A673 (cell line): ENCODE measurements around the gene NAGLU. TPM values are rescaled to one million over a fixed set of nuclear protein-coding genes. Genes with fewer than 3 reads are reported as not detected.

ENCODE experiments used
- BruUV-seq: library from RNA; stranded (reverse); fragments of 400-500 nt; replicated peaks from 2 replicates; lab custom pipeline; 2021; lab: Mats Ljungman, UMichigan
- CTCF ChIA-PET: fragments of 300-600 bp; sonication (Branson Sonifier 250); formaldehyde crosslinking; loops from one replicate; lab custom pipeline; 2022; ENCODE audit warnings: antibody characterized with exemption; lab: Charles Lee
- POLR2A ChIA-PET: fragments of 300-600 bp; sonication (Branson Sonifier 250); formaldehyde crosslinking; loops from one replicate; lab custom pipeline; 2022; ENCODE audit warnings: antibody characterized with exemption; ENCODE audit not compliant: low non-redundant PET; lab: Charles Lee
- DNase-seq: peaks from one replicate; pipeline ENCODE4 v3.0.0-alpha.2; 2015; ENCODE audit warnings: low spot score
- H3K27ac ChIP-seq: fragments of 200-600 bp; sonication (generic); 2 replicates; pipeline ENCODE4 v1.5.1; 2016; ENCODE audit warnings: mixed run types, low read depth, mild to moderate bottlenecking, mixed read lengths, antibody characterized with exemption, low read length; ENCODE audit not compliant: poor library complexity, severe bottlenecking
- H3K27me3 ChIP-seq: fragments of 200-600 bp; sonication (generic); replicated peaks from 2 replicates; pipeline ENCODE4 v1.6.1; 2017; ENCODE audit warnings: mixed run types, low read depth, mild to moderate bottlenecking, mixed read lengths, antibody characterized with exemption, low read length; ENCODE audit not compliant: insufficient read depth, poor library complexity
- H3K36me3 ChIP-seq: fragments of 200-600 bp; sonication (generic); 2 replicates; pipeline ENCODE4 v1.6.1; 2016; ENCODE audit warnings: mixed run types, mild to moderate bottlenecking, mixed read lengths, antibody characterized with exemption, low read length; ENCODE audit not compliant: insufficient read depth, poor library complexity, severe bottlenecking
- H3K4me1 ChIP-seq: fragments of 200-600 bp; sonication (generic); 2 replicates; pipeline ENCODE4 v1.6.1; 2017; ENCODE audit warnings: mixed run types, mild to moderate bottlenecking, mixed read lengths, antibody characterized with exemption, low read length; ENCODE audit not compliant: insufficient read depth, poor library complexity, severe bottlenecking
- H3K4me3 ChIP-seq: fragments of 200-600 bp; sonication (generic); 2 replicates; pipeline ENCODE4 v1.5.1; 2016; ENCODE audit warnings: low read depth, mixed run types, mild to moderate bottlenecking, mixed read lengths, low read length; ENCODE audit not compliant: poor library complexity, severe bottlenecking
- H3K9me3 ChIP-seq: fragments of 200-600 bp; sonication (generic); 2 replicates; pipeline ENCODE4 v1.6.1; 2016; ENCODE audit warnings: mixed run types, low read depth, mild to moderate bottlenecking, mixed read lengths, antibody characterized with exemption, low read length; ENCODE audit not compliant: poor library complexity, severe bottlenecking
- CTCF ChIP-seq: fragments of 300-800, 200-600 bp; sonication (generic); conservative IDR thresholded peaks from 2 replicates; pipeline ENCODE4 v1.5.1; 2017; ENCODE audit warnings: low read depth, mild to moderate bottlenecking, antibody characterized with exemption, low read length, moderate library complexity, mixed read lengths
- EZH2 ChIP-seq: fragments of 200-600 bp; sonication (generic); IDR thresholded peaks from 2 replicates; pipeline ENCODE4 v1.6.1; 2017; ENCODE audit warnings: borderline replicate concordance, low read depth, mild to moderate bottlenecking, mixed read lengths, antibody characterized with exemption, low read length; ENCODE audit not compliant: poor library complexity, severe bottlenecking
- intact Hi-C: fragments of 100-400 bp; cut with micrococcal nuclease; formaldehyde crosslinking; loops from one replicate; pipeline ENCODE4 v1.10.0; 2022; ENCODE audit not compliant: unreplicated experiment
- total RNA-seq: library from RNA; stranded (reverse); gene quantifications from 2 replicates; pipeline ENCODE4 v1.2.3, GENCODE V29; 2021

Gene NAGLU
- total RNA-seq, 1 experiment from 2014 or later: 9.6 TPM

- Histone ChIP-seq H3K4me1 (no peaks in the 10 kb centered on the region), H3K9me3 (no peaks in the 10 kb centered on the region), H3K36me3 (peaks cover 3% of the 10 kb centered on the region), H3K27me3 (no peaks in the 10 kb centered on the region), H3K4me3 (no peak overlapping the region), H3K27ac (no peak overlapping the region)
- POLR2A ChIA-PET: no interaction called here
- CTCF ChIA-PET: no interaction called here
- intact Hi-C loops: no loop called here
- TF ChIP-seq EZH2 (no peak), CTCF (no peak)
- BruUV-seq: no TSS peak
- DNase-seq: no peak
Measured at GRCh38 chr17:42509409-42509808, 26.6 kb upstream of the NAGLU start.

GRCh38 chr17:42509841-42510240, 26.2 kb upstream of the NAGLU start:
- intact Hi-C loops: no loop called here
- Histone ChIP-seq H3K27me3 (no peaks in the 10 kb centered on the region), H3K4me3 (no peak overlapping the region), H3K27ac (no peak overlapping the region), H3K4me1 (no peaks in the 10 kb centered on the region), H3K9me3 (no peaks in the 10 kb centered on the region), H3K36me3 (no peaks in the 10 kb centered on the region)
- POLR2A ChIA-PET: no interaction called here
- no peak for DNase-seq
- no peak for TF ChIP-seq EZH2
- no peak for TF ChIP-seq CTCF
- CTCF ChIA-PET: no interaction called here
- BruUV-seq: no TSS peak

- no peaks in the 10 kb centered on the region for H3K9me3 ChIP-seq
- intact Hi-C loops: no loop called here
- no peaks in the 10 kb centered on the region for H3K27me3 ChIP-seq
- no peak overlapping the region for H3K4me3 ChIP-seq
- CTCF ChIA-PET: no interaction called here
- no peak overlapping the region for H3K27ac ChIP-seq
- H3K36me3 ChIP-seq: no peaks in the 10 kb centered on the region
- no peak for DNase-seq
- TF ChIP-seq CTCF (no peak), EZH2 (no peak)
- no TSS peak for BruUV-seq
- H3K4me1 ChIP-seq: no peaks in the 10 kb centered on the region
- POLR2A ChIA-PET: no interaction called here
Measured at GRCh38 chr17:42512246-42512645, 23.8 kb upstream of the NAGLU start.
